Measurements from ENCODE around the gene CD4.
"Not testable (repeated sequence)": the region's sequence is repeated elsewhere in the genome, so short reads cannot be mapped to it uniquely, and the experiment has no call there.

CD4 gene

DNA sequence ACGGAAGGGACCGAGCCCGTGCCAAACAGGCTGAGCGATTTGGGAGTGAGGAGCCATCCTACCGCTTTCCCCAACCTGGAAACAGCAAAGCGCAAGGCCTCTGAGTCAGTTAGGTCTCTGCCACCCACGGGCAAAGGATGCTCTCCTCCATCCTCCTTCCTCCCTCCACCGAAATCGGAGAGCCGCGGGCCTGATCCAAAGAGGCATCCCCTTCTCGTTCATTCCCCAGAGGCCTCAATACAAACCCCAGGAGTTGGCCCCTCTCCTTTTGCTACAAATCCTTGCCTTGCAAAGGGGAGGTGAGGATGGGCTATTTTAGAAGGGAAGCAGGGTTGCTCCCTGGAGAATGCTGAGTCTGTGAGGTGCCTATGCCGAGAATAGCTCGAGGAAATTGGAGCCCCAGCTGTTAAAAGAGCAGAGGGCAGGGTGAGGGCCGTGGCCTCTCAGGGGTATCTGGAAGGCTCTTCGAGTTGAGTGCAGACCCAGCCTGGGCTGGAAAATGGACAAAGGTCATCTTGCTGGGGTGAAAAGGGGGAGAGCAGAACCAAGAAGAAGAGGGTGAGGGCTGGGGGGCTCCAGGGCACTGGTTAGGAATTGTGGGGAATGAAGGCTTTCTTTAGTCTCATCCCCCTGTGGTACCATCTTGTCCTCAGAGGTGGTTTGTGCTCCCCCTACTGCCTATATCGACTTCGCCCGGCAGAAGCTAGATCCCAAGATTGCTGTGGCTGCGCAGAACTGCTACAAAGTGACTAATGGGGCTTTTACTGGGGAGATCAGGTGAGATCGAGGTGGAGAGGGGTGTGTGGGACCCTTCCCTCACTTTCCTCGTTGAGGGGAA is 79.1 kb downstream of the CD4 start:
- H3K27me3 Mint-ChIP-seq = no peaks in the 10 kb centered on the region

GRCh38 chr12:6869049-6870021 is 80.0 kb downstream of the CD4 start:
- ATAC-seq (replicated peaks; ENCODE audit: extremely low read depth, poor library complexity, severe bottlenecking) = no peak
- peak overlapping the region; percentile 84 for H3K4me3 Mint-ChIP-seq
- no peaks in the 10 kb centered on the region for H3K27me3 Mint-ChIP-seq
- peaks cover 54% of the 10 kb centered on the region for H3K4me1 Mint-ChIP-seq
- no peaks in the 10 kb centered on the region for H3K9me3 Mint-ChIP-seq
- peaks cover 31% of the 10 kb centered on the region for H3K36me3 Mint-ChIP-seq (ENCODE audit: insufficient read depth)
- H3K27ac Mint-ChIP-seq (ENCODE audit: low read depth) = peak overlapping the region; percentile 84
- DNase-seq (ENCODE audit: low spot score in 2 of 2) = peak; percentile 78 to 87

More for the DNA sequence above, 79.1 kb downstream of the CD4 start:
- H3K9me3 Mint-ChIP-seq = no peaks in the 10 kb centered on the region
- H3K27ac Mint-ChIP-seq (ENCODE audit: low read depth) = peak overlapping the region; percentile 84
- peaks cover 31% of the 10 kb centered on the region for H3K36me3 Mint-ChIP-seq (ENCODE audit: insufficient read depth)
- peaks cover 50% of the 10 kb centered on the region for H3K4me1 Mint-ChIP-seq
- peak overlapping the region; percentile 84 for H3K4me3 Mint-ChIP-seq
- DNase-seq (ENCODE audit: low spot score in 2 of 2) (peak in 1 of 2 donors; percentile 23), ATAC-seq (replicated peaks; ENCODE audit: extremely low read depth, poor library complexity, severe bottlenecking) (no peak)

DNA sequence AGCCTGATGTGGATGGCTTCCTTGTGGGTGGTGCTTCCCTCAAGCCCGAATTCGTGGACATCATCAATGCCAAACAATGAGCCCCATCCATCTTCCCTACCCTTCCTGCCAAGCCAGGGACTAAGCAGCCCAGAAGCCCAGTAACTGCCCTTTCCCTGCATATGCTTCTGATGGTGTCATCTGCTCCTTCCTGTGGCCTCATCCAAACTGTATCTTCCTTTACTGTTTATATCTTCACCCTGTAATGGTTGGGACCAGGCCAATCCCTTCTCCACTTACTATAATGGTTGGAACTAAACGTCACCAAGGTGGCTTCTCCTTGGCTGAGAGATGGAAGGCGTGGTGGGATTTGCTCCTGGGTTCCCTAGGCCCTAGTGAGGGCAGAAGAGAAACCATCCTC is 81.0 kb downstream of the CD4 start:
- not testable (repeated sequence) for H3K4me3 Mint-ChIP-seq; H3K27me3 Mint-ChIP-seq; DNase-seq (ENCODE audit: low spot score in 2 of 2); H3K9me3 Mint-ChIP-seq; ATAC-seq (replicated peaks; ENCODE audit: extremely low read depth, poor library complexity, severe bottlenecking); H3K27ac Mint-ChIP-seq (ENCODE audit: low read depth)
- Mint-ChIP-seq H3K4me1 (peaks cover 54% of the 10 kb centered on the region), H3K36me3 (ENCODE audit: insufficient read depth) (peaks cover 29% of the 10 kb centered on the region)

Data from central memory CD8-positive, alpha-beta T cell (primary cell).